H9 (cell line): Measurements from ENCODE around the gene MDGA2. TPM values are rescaled to one million over a fixed set of nuclear protein-coding genes. Genes with fewer than 3 reads are reported as not detected.

ENCODE experiments used
- DNase-seq: peaks from one replicate; pipeline ENCODE4 v3.0.0-alpha.2; 2017
- H2AFZ ChIP-seq: one replicate; pipeline ENCODE4 v1.6.1; 2013; ENCODE audit warnings: mild to moderate bottlenecking, low read length, control low read depth, moderate library complexity
- H2AK5ac ChIP-seq: 2 replicates; pipeline ENCODE4 v1.6.1; 2013; ENCODE audit warnings: low read length, control low read depth, mixed read lengths; ENCODE audit not compliant: insufficient read length
- H2BK120ac ChIP-seq: one replicate; pipeline ENCODE4 v1.6.1; 2013; ENCODE audit warnings: low read depth, mild to moderate bottlenecking, low read length, control low read depth, inconsistent platforms; ENCODE audit not compliant: poor library complexity, severe bottlenecking
- H2BK12ac ChIP-seq: 2 replicates; pipeline ENCODE4 v1.6.1; 2013; ENCODE audit warnings: low read length, control low read depth, mixed read lengths, low read depth; ENCODE audit not compliant: insufficient read length
- H2BK15ac ChIP-seq: 2 replicates; pipeline ENCODE4 v1.6.1; 2013; ENCODE audit warnings: low read depth, low read length, control low read depth
- H2BK20ac ChIP-seq: one replicate; pipeline ENCODE4 v1.6.1; 2013; ENCODE audit warnings: low read depth, mild to moderate bottlenecking, low read length, control low read depth, inconsistent platforms; ENCODE audit not compliant: poor library complexity, severe bottlenecking
- H2BK5ac ChIP-seq: 2 replicates; pipeline ENCODE4 v1.6.1; 2013; ENCODE audit warnings: low read length, control low read depth, mixed read lengths; ENCODE audit not compliant: insufficient read length
- H3K14ac ChIP-seq: 2 replicates; pipeline ENCODE4 v1.6.1; 2013; ENCODE audit warnings: low read length, control low read depth; ENCODE audit not compliant: insufficient read depth
- H3K18ac ChIP-seq: 2 replicates; pipeline ENCODE4 v1.6.1; 2013; ENCODE audit warnings: low read depth, mild to moderate bottlenecking, mixed read lengths, low read length, control low read depth; ENCODE audit not compliant: insufficient read length
- H3K23ac ChIP-seq: 2 replicates; pipeline ENCODE4 v1.6.1; 2013; ENCODE audit warnings: low read length, control low read depth, mixed read lengths, low read depth; ENCODE audit not compliant: insufficient read length
- H3K23me2 ChIP-seq: 2 replicates; pipeline ENCODE4 v1.6.1; 2013; ENCODE audit warnings: low read depth, mild to moderate bottlenecking, mixed read lengths, low read length, control low read depth; ENCODE audit not compliant: insufficient read length, poor library complexity, severe bottlenecking
- H3K27ac ChIP-seq: 2 replicates; pipeline ENCODE4 v1.5.1; 2013; ENCODE audit warnings: low read length, control low read depth, mixed read lengths, low read depth; ENCODE audit not compliant: insufficient read length
- H3K27me3 ChIP-seq: 2 replicates; pipeline ENCODE4 v1.6.1; 2013; ENCODE audit warnings: low read length, control low read depth, inconsistent platforms; ENCODE audit not compliant: insufficient read depth
- H3K4ac ChIP-seq: 2 replicates; pipeline ENCODE4 v1.6.1; 2013; ENCODE audit warnings: low read depth, mild to moderate bottlenecking, control low read depth, inconsistent platforms, low read length, moderate library complexity
- H3K4me1 ChIP-seq: 2 replicates; pipeline ENCODE4 v1.6.1; 2013; ENCODE audit warnings: low read length, control low read depth, inconsistent platforms; ENCODE audit not compliant: insufficient read depth
- H3K4me2 ChIP-seq: 2 replicates; pipeline ENCODE4 v1.6.1; 2013; ENCODE audit warnings: low read length, control low read depth, mixed read lengths; ENCODE audit not compliant: insufficient read length, insufficient read depth
- H3K56ac ChIP-seq: 2 replicates; pipeline ENCODE4 v1.6.1; 2013; ENCODE audit warnings: low read depth, mild to moderate bottlenecking, mixed read lengths, low read length, control low read depth; ENCODE audit not compliant: insufficient read length
- H3K79me1 ChIP-seq: 2 replicates; pipeline ENCODE4 v1.6.1; 2013; ENCODE audit warnings: low read depth, mild to moderate bottlenecking, moderate library complexity, low read length, control low read depth, inconsistent platforms; ENCODE audit not compliant: insufficient read depth, poor library complexity, severe bottlenecking
- H3K79me2 ChIP-seq: 2 replicates; pipeline ENCODE4 v1.6.1; 2013; ENCODE audit warnings: low read length, control low read depth, inconsistent platforms; ENCODE audit not compliant: insufficient read depth
- H3K9ac ChIP-seq: 2 replicates; pipeline ENCODE4 v1.6.1; 2013; ENCODE audit warnings: low read length, control low read depth, mixed read lengths; ENCODE audit not compliant: insufficient read length; ENCODE audit errors: extremely low read depth
- H3K9me3 ChIP-seq: one replicate; pipeline ENCODE4 v1.6.1; 2013; ENCODE audit warnings: low read depth, low read length, inconsistent platforms; ENCODE audit not compliant: control insufficient read depth
- H3T11ph ChIP-seq: one replicate; pipeline ENCODE4 v1.6.1; 2013; ENCODE audit warnings: mild to moderate bottlenecking, low read length, control low read depth, inconsistent platforms
- H4K20me1 ChIP-seq: one replicate; pipeline ENCODE4 v1.6.1; 2013; ENCODE audit not compliant: control insufficient read depth, insufficient read length, insufficient read depth
- H4K5ac ChIP-seq: 2 replicates; pipeline ENCODE4 v1.6.1; 2013; ENCODE audit warnings: low read depth, mild to moderate bottlenecking, mixed read lengths, low read length, control low read depth; ENCODE audit not compliant: insufficient read length
- H4K8ac ChIP-seq: replicated peaks from 2 replicates; pipeline ENCODE4 v1.6.1; 2013; ENCODE audit warnings: low read length, control low read depth, mixed read lengths, low read depth; ENCODE audit not compliant: insufficient read length
- H4K91ac ChIP-seq: 2 replicates; pipeline ENCODE4 v1.6.1; 2013; ENCODE audit warnings: low read depth, mild to moderate bottlenecking, moderate library complexity, mixed read lengths, low read length, control low read depth; ENCODE audit not compliant: insufficient read length
- H3K27ac Mint-ChIP-seq, 3 experiments: 2 replicates in 2 of 3; 3 replicates in 1 of 3; pipeline ENCODE4 v1.8.0; 2020 to 2021; ENCODE audit warnings: mixed read lengths in 3 of 3, mild to moderate bottlenecking in 1 of 3, moderate library complexity in 1 of 3
- H3K27me3 Mint-ChIP-seq: 2 replicates; pipeline ENCODE4 v1.8.0; 2021; ENCODE audit warnings: low read depth, mild to moderate bottlenecking, moderate library complexity, mixed read lengths
- H3K36me3 Mint-ChIP-seq, 3 experiments: 2 replicates in 2 of 3; 3 replicates in 1 of 3; pipeline ENCODE4 v1.8.0; 2020 to 2021; ENCODE audit warnings: low read depth in 3 of 3, mixed read lengths in 3 of 3; ENCODE audit not compliant: insufficient read depth in 1 of 3
- H3K4me1 Mint-ChIP-seq, 2 experiments: 2 replicates each; pipeline ENCODE4 v1.8.0; 2020; ENCODE audit warnings: mixed read lengths in 2 of 2
- H3K4me3 Mint-ChIP-seq, 2 experiments: 2 replicates in 1 of 2; 3 replicates in 1 of 2; pipeline ENCODE4 v1.8.0; 2020 to 2021; ENCODE audit warnings: mild to moderate bottlenecking in 2 of 2, mixed read lengths in 2 of 2, moderate library complexity in 1 of 2
- H3K9me3 Mint-ChIP-seq, 2 experiments: 2 replicates in 1 of 2; 3 replicates in 1 of 2; pipeline ENCODE4 v1.8.0; 2020; ENCODE audit warnings: mild to moderate bottlenecking in 2 of 2, mixed read lengths in 2 of 2, moderate library complexity in 1 of 2
- WGBS: extraction: QIAGEN DNeasy Blood & Tissue Kit; methylation state at CpG from one replicate; pipeline ENCODE4 v1.1.7; 2013; ENCODE audit warnings: missing lambda C conversion rate, low lambda C conversion rate, mixed read lengths; ENCODE audit not compliant: insufficient read length; ENCODE audit errors: extremely low coverage; 5-methylcytosine and 5-hydroxymethylcytosine counted together
- total RNA-seq: library from RNA; stranded (reverse); gene quantifications from 2 replicates; pipeline ENCODE4 v1.2.1, GENCODE V29; 2021
- TF ChIP-seq, protein P1 (sequence below): fragments of 200-600 bp; sonication (generic); conservative IDR thresholded peaks from 3 replicates; pipeline ENCODE4 v1.8.0; 2021; ENCODE audit warnings: antibody characterized with exemption, mild to moderate bottlenecking

MDGA2 gene
- total RNA-seq, 1 experiment from 2014 or later = 1.9 TPM

GRCh38 chr14:47536341-47536740 lies 139.1 kb downstream of the MDGA2 start:
- H3K9me3 Mint-ChIP-seq = no peaks in the 10 kb centered on the region; a peak in 2 of 5 replicates
- H3K27ac Mint-ChIP-seq = no peak overlapping the region; a peak in 2 of 7 replicates
- Histone ChIP-seq H2BK12ac (no peak overlapping the region), H2BK20ac (no peak overlapping the region), H2AFZ (no peak overlapping the region), H3K23me2 (no peaks in the 10 kb centered on the region), H3K27ac (no peak overlapping the region), H3K4ac (no peak overlapping the region), H3K9me3 (no peaks in the 10 kb centered on the region), H3K4me1 (peaks cover 4% of the 10 kb centered on the region; the same call in 1 of the 2 replicates), H3K79me2 (no peaks in the 10 kb centered on the region), H3T11ph (no peak overlapping the region), H3K9ac (no peak overlapping the region), H3K27me3 (no peaks in the 10 kb centered on the region), H3K56ac (no peak overlapping the region), H2BK5ac (no peak overlapping the region), H3K18ac (no peak overlapping the region), H4K20me1 (no peaks in the 10 kb centered on the region), H2BK120ac (no peak overlapping the region), H3K4me2 (no peak overlapping the region), H3K23ac (no peak overlapping the region), H4K5ac (no peak overlapping the region), H3K79me1 (no peaks in the 10 kb centered on the region), H2BK15ac (no peak overlapping the region), H3K14ac (no peak overlapping the region), H4K91ac (no peak overlapping the region), H4K8ac (no peak overlapping the region), H2AK5ac (no peak overlapping the region)
- peaks cover 0 to 13% (median 0%) of the 10 kb centered on the region in 3 experiments; a peak in 4 of 7 replicates for H3K36me3 Mint-ChIP-seq
- no peak for DNase-seq
- no peak overlapping the region for H3K4me3 Mint-ChIP-seq
- no CpG with 5 or more reads among the region's 2 CpGs for WGBS
- H3K27me3 Mint-ChIP-seq = no peaks in the 10 kb centered on the region
- peaks cover 28 to 38% of the 10 kb centered on the region in 2 experiments for H3K4me1 Mint-ChIP-seq
- TF ChIP-seq, protein P1, sequence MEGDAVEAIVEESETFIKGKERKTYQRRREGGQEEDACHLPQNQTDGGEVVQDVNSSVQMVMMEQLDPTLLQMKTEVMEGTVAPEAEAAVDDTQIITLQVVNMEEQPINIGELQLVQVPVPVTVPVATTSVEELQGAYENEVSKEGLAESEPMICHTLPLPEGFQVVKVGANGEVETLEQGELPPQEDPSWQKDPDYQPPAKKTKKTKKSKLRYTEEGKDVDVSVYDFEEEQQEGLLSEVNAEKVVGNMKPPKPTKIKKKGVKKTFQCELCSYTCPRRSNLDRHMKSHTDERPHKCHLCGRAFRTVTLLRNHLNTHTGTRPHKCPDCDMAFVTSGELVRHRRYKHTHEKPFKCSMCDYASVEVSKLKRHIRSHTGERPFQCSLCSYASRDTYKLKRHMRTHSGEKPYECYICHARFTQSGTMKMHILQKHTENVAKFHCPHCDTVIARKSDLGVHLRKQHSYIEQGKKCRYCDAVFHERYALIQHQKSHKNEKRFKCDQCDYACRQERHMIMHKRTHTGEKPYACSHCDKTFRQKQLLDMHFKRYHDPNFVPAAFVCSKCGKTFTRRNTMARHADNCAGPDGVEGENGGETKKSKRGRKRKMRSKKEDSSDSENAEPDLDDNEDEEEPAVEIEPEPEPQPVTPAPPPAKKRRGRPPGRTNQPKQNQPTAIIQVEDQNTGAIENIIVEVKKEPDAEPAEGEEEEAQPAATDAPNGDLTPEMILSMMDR = no peak
